GM18907 (cell line): ENCODE measurements around the gene COMMD1.
"Not testable (repeated sequence)": the region's sequence is repeated elsewhere in the genome, so short reads cannot be mapped to it uniquely, and the experiment has no call there.

Experiments used
- ATAC-seq: cut with Tn5 transposase; IDR thresholded peaks from one replicate; pipeline ENCODE4 v1.9.1; 2021; ENCODE audit warnings: mild to moderate bottlenecking, moderate library complexity; ENCODE audit not compliant: unreplicated experiment

COMMD1 gene

DNA sequence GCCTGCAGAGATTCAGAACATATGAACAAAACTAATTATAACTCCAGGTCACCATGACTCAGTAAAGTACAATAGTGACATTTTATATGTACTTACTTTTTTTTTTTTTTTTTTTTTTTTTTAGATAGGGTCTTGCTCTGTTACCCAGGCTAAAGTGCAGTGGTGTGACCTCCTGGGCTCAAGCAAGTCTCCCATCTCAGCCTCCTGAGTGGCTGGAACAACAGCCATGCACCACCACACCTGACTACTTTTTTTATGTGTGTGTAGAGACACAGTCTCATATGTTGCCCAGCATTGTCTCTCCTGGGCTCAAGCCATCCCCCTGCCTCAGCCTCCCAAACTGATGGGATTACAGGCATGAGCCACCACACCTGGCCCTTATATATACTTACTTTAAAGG lies 159.8 kb downstream of the COMMD1 start:
- no peak for ATAC-seq

GRCh38 chr2:62071126-62071598 lies 165.7 kb downstream of the COMMD1 start:
- ATAC-seq = no peak

GRCh38 chr2:62071760-62072680 lies 166.5 kb downstream of the COMMD1 start:
- no peak for ATAC-seq

DNA sequence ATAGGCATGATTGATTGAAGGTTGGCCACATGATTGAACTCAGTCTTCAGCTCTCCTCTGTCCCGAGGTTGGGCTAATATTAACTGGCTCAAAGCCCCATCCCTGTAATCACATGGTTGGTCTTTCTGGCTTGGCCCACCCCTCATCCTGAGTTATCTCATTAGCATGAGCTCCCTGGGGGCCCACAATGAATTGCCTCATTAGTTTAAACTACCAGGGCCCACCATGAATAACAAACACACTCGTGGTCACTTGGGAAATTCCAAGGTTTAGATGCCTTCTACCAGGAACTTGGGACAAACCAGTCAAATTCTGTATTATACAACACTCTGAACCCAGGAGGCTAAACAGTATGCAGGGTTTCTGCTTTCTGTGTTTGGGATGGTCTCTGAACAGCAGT lies 168.8 kb downstream of the COMMD1 start:
- no peak for ATAC-seq

- no peak for ATAC-seq
These were observed 171.6 kb downstream of the COMMD1 start for GRCh38 chr2:62076980-62077638.

- ATAC-seq = no peak
These were observed 179.3 kb downstream of the COMMD1 start for GRCh38 chr2:62084801-62085200.

GRCh38 chr2:62089658-62090057 lies 184.2 kb downstream of the COMMD1 start:
- no peak for ATAC-seq

GRCh38 chr2:62091471-62091870 lies 186.0 kb downstream of the COMMD1 start:
- ATAC-seq = no peak

GRCh38 chr2:62099050-62099449 lies 193.6 kb downstream of the COMMD1 start:
- ATAC-seq = no peak

- ATAC-seq = peak; percentile 96
These were observed 194.2 kb downstream of the COMMD1 start for GRCh38 chr2:62099523-62100175.

GRCh38 chr2:62101886-62102285 lies 196.4 kb downstream of the COMMD1 start:
- ATAC-seq = no peak

DNA sequence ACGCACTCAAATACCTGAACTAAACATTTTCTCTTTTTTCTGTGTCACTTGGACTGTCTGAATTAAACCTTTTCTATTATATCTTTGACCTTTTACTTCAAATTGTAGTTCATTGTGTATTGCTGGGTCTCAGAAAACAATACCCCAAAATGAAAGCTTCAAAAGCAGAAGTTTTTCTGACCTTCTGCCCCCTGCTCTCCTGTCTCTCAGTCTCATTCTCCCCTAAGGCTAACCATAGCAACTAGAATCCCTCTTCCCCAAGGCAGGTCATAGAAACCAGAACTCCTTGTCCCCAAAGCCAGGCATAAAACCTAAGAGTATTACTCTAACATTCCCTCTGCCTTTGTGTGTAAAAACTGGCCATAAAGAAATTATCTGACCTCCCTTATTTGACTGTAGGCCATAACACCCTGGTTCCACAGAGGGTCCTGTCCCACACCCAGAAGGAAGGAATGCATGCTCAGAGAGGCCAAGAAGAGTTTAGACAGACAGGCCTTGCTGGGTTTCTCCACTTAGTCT lies 197.0 kb downstream of the COMMD1 start:
- no peak for ATAC-seq

- no peak for ATAC-seq
These were observed 204.1 kb downstream of the COMMD1 start for GRCh38 chr2:62109554-62109953.

DNA sequence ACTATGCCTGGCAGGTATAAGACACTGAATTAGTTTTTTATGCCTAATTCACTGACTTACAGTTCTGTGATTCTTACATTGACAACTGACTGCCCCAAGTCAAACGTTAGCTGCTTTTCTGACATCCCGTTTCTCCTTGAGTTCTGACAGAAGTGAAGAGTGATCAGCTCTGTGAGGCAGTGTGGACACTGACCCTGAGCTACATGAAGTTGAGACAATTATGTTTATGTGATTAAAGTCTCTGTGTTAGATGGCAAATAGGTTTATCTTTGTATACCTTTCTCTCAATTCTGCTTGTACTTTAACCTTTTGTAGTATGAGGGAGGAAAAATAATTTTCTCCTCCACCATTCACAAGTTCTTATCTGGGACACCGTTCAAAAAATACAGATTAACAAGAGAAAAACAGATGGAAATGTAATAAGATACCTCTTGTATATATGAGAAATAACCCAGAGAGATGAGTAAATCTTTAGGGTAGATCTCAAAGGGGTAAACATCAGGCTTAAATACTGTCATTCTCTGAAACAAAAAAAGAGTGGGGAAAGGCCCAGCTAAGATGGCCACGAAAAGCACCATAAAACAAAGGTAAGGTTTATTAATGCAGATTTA lies 205.0 kb downstream of the COMMD1 start:
- ATAC-seq = no peak

- no peak for ATAC-seq
These were observed 206.7 kb downstream of the COMMD1 start for GRCh38 chr2:62112179-62112578.

- no peak for ATAC-seq
These were observed 209.1 kb downstream of the COMMD1 start for GRCh38 chr2:62114564-62114963.

GRCh38 chr2:62116983-62117382 lies 211.5 kb downstream of the COMMD1 start:
- no peak for ATAC-seq

DNA sequence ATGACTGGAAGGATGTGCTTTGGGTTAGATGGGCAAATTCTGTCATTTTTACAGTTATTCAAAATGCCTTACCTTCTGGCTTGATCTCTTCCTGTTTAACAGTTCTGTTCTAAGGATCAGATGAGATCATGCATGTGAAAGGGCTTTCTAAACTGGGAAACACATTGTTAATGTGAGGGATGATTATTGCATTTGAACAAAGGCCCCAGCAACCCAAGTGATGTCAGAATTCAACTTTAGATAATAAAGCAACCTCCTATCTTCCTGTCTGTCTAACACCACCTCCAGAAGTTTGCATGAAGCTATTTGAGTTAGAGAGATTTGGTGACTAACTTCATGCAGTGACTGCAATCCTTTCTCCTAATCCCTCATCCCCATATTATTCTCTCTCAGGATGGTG lies 212.7 kb downstream of the COMMD1 start:
- no peak for ATAC-seq

DNA sequence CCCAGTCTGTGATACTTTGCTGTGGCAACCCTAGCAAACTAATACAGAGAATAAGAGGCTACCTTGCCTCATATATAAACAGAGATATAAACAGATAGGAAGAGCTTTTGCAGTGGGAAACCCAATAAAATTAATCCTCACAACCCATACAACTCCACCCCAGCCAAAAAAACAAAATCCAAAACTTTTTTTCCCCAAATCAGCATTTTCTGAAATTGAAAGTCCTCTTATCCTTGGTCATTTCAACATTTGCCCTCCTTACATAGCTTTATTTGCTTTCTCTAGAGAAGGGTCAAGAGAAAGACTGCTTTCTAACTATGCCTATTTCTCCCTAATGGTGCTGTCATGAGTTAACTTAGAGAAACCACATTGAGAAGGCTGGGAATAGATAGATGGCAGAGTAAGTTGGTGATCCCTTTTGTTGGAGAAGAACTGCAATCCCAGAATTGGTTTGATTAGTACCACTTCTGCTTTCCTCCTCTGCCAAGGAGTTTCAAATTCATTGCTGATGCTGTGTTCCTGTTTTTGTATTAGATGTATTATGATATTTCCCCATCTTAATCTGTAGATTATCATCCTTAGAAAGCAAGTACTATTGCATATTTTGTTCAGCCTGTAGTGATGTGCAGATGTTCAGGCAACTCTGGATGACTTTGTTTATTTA lies 214.0 kb downstream of the COMMD1 start:
- no peak for ATAC-seq

- not testable (repeated sequence) for ATAC-seq
These were observed 220.8 kb downstream of the COMMD1 start for GRCh38 chr2:62126239-62126638.
